HepG2 (cell line): Measurements from ENCODE around the gene ATRIP. TPM values are rescaled to one million over a fixed set of nuclear protein-coding genes. Genes with fewer than 3 reads are reported as not detected.

Experiments used
- ATAC-seq: fragments of 200-7000 bp; cut with Tn5 transposase; 3 replicates; pipeline ENCODE4 v1.9.1; 2020; ENCODE audit warnings: mild to moderate bottlenecking, moderate library complexity
- BruUV-seq: library from RNA; stranded (reverse); fragments of 400-500 nt; replicated peaks from 2 replicates; lab custom pipeline; 2021; lab: Mats Ljungman, UMichigan
- CTCF ChIA-PET: fragments of 300-600 bp; formaldehyde crosslinking; extraction: SDS; loops from one replicate; lab custom pipeline; 2021; ENCODE audit warnings: low total read pairs, inconsistent platforms, low intra/inter-chr PET ratio; lab: Yijun Ruan, JAX
- POLR2A ChIA-PET: fragments of 350-600 bp; sonication (Branson Sonifier 250); formaldehyde crosslinking; loops from one replicate; lab custom pipeline; 2020; ENCODE audit warnings: antibody characterized with exemption, inconsistent platforms; lab: Yijun Ruan, JAX
- DNase-seq: peaks from one replicate; pipeline ENCODE4 v3.0.0-alpha.2; 2015; ENCODE audit warnings: low spot score
- FAIRE-seq: peaks from 3 replicates; lab custom pipeline; 2011; peaks lifted over from hg19 to GRCh38; lab: Jason Lieb, UNC
- H2AFZ ChIP-seq: one replicate; pipeline ENCODE4 v1.6.1; 2011; ENCODE audit warnings: low read length, inconsistent platforms
- H3K27ac ChIP-seq: fragments of 300-600 bp; 3 replicates; pipeline ENCODE4 v1.8.0; 2011; ENCODE audit warnings: mixed run types, mild to moderate bottlenecking, mixed read lengths, low read length, inconsistent platforms; ENCODE audit not compliant: insufficient read depth; ENCODE audit errors: extremely low read length
- H3K27me3 ChIP-seq, 2 experiments: fragments of 200-600 bp in 1 of 2; 2 replicates in 1 of 2; 3 replicates in 1 of 2; pipeline versions ENCODE4 v1.6.0 to v1.8.0; 2011; ENCODE audit warnings: low read length in 2 of 2, mild to moderate bottlenecking in 2 of 2, moderate library complexity in 2 of 2, inconsistent platforms in 1 of 2; ENCODE audit not compliant: insufficient read depth in 2 of 2, control insufficient read depth in 1 of 2
- H3K36me3 ChIP-seq, 2 experiments: fragments of 200-600 bp in 1 of 2; replicated peaks in 1 of 2; 2 replicates in 1 of 2; 3 replicates in 1 of 2; pipeline versions ENCODE4 v1.5.1 to v1.8.0; 2011; ENCODE audit warnings: low read length in 2 of 2, inconsistent platforms in 1 of 2; ENCODE audit not compliant: insufficient read depth in 2 of 2, control insufficient read depth in 1 of 2
- H3K4me1 ChIP-seq: 2 replicates; pipeline ENCODE4 v1.5.1; 2012; ENCODE audit warnings: low read length, inconsistent platforms; ENCODE audit not compliant: insufficient read depth
- H3K4me2 ChIP-seq: 2 replicates; pipeline ENCODE4 v1.6.0; 2011; ENCODE audit warnings: low read depth, low read length, inconsistent platforms
- H3K4me3 ChIP-seq, 3 experiments: fragments of 200-600 bp in 1 of 3; sonication (generic), shearing (Covaris generic) in 1 of 3; replicated peaks in 1 of 3; 2 replicates each; pipeline ENCODE4 v1.5.1; 2011 to 2016; ENCODE audit warnings: low read length in 3 of 3, inconsistent platforms in 2 of 3, low read depth in 2 of 3, mild to moderate bottlenecking in 2 of 3, control low read depth in 1 of 3, mixed read lengths in 1 of 3; ENCODE audit not compliant: insufficient read depth in 1 of 3
- H3K79me2 ChIP-seq: one replicate; pipeline ENCODE4 v1.6.1; 2011; ENCODE audit warnings: low read length, inconsistent platforms; ENCODE audit not compliant: insufficient read depth
- H3K9ac ChIP-seq: 2 replicates; pipeline ENCODE4 v1.6.0; 2011; ENCODE audit warnings: mild to moderate bottlenecking, low read depth, low read length, inconsistent platforms; ENCODE audit not compliant: insufficient read depth
- H3K9me3 ChIP-seq: 2 replicates; pipeline ENCODE4 v1.5.1; 2012; ENCODE audit warnings: mild to moderate bottlenecking, low read length
- H4K20me1 ChIP-seq: 2 replicates; pipeline ENCODE4 v1.6.0; 2011; ENCODE audit warnings: inconsistent platforms, mild to moderate bottlenecking, low read length, moderate library complexity; ENCODE audit not compliant: insufficient read depth
- ARHGAP35 ChIP-seq: sonication (generic); formaldehyde crosslinking; IDR thresholded peaks from 2 replicates; pipeline ENCODE4 v1.9.0; 2022; ENCODE audit warnings: mild to moderate bottlenecking, inconsistent platforms, moderate library complexity, missing genetic modification reagents, borderline replicate concordance
- BCL3 ChIP-seq: sonication (generic); formaldehyde crosslinking; IDR thresholded peaks from 2 replicates; pipeline ENCODE4 v1.5.1; 2020; ENCODE audit warnings: mild to moderate bottlenecking, missing genetic modification reagents, moderate library complexity
- HNF1A ChIP-seq, 2 experiments: sonication (generic) in 1 of 2; formaldehyde crosslinking in 1 of 2; IDR thresholded peaks; 2 replicates each; pipeline versions ENCODE4 v1.4.0 to v1.6.1; 2016 to 2020; ENCODE audit warnings: borderline replicate concordance in 1 of 2, low read depth in 1 of 2, mild to moderate bottlenecking in 1 of 2, missing genetic modification reagents in 1 of 2
- KLF13 ChIP-seq: sonication (generic); formaldehyde crosslinking; IDR thresholded peaks from 2 replicates; pipeline ENCODE4 v1.4.0; 2020; ENCODE audit warnings: mild to moderate bottlenecking, missing genetic modification reagents
- PAX8 ChIP-seq: sonication (generic); formaldehyde crosslinking; IDR thresholded peaks from 2 replicates; pipeline ENCODE4 v1.8.0; 2022; ENCODE audit warnings: mild to moderate bottlenecking, missing genetic modification reagents, borderline replicate concordance
- PHB2 ChIP-seq: fragments of 450-650 bp; IDR thresholded peaks from 2 replicates; pipeline ENCODE4 v1.6.1; 2018; ENCODE audit not compliant: partially characterized antibody
- RBAK ChIP-seq: sonication (generic); formaldehyde crosslinking; IDR thresholded peaks from 2 replicates; pipeline ENCODE4 v1.5.1; 2020; ENCODE audit warnings: mild to moderate bottlenecking, missing genetic modification reagents
- RORA ChIP-seq: sonication (generic); formaldehyde crosslinking; IDR thresholded peaks from 2 replicates; pipeline ENCODE4 v1.5.0; 2020; ENCODE audit warnings: mild to moderate bottlenecking, missing genetic modification reagents, moderate library complexity
- SKI ChIP-seq: fragments of 450-650 bp; IDR thresholded peaks from one replicate; pipeline ENCODE4 v1.6.1; 2018; ENCODE audit warnings: mild to moderate bottlenecking; ENCODE audit not compliant: partially characterized antibody
- SOX5 ChIP-seq: IDR thresholded peaks from 2 replicates; pipeline ENCODE4 v1.6.1; 2016; ENCODE audit warnings: borderline replicate concordance
- SRF ChIP-seq: IDR thresholded peaks from 2 replicates; pipeline ENCODE4 v1.6.1; 2011; ENCODE audit warnings: mild to moderate bottlenecking, low read depth, low read length, moderate library complexity
- TAF15 ChIP-seq: fragments of 200-400 bp; formaldehyde crosslinking; IDR thresholded peaks from one replicate; pipeline ENCODE4 v1.6.1; 2018; ENCODE audit warnings: mild to moderate bottlenecking, low read depth, low read length; ENCODE audit not compliant: poor library complexity, severe bottlenecking
- TRIM24 ChIP-seq: sonication (generic); formaldehyde crosslinking; IDR thresholded peaks from 2 replicates; pipeline ENCODE4 v1.8.0; 2022; ENCODE audit warnings: mild to moderate bottlenecking, missing genetic modification reagents
- ZNF281 ChIP-seq: sonication (generic); formaldehyde crosslinking; IDR thresholded peaks from 2 replicates; pipeline ENCODE4 v1.4.0; 2020; ENCODE audit warnings: missing genetic modification reagents, borderline replicate concordance
- ZNF75D ChIP-seq: sonication (generic); formaldehyde crosslinking; IDR thresholded peaks from 2 replicates; pipeline ENCODE4 v1.8.1; 2023; ENCODE audit warnings: missing genetic modification reagents, mild to moderate bottlenecking, borderline replicate concordance
- WGBS: methylation state at CpG from one replicate; pipeline ENCODE4 v1.1.6; 2017; ENCODE audit warnings: low lambda C conversion rate; 5-methylcytosine and 5-hydroxymethylcytosine counted together
- in situ Hi-C: cut with HindIII; loops from 2 replicates; pipeline ENCODE4 v1.10.0; 2017; ENCODE audit warnings: low pct_unique_long_range_greater_than_20kb; ENCODE audit not compliant: extremely low pct_ligation_motif_present
- intact Hi-C: fragments of 100-400 bp; cut with micrococcal nuclease; formaldehyde crosslinking; loops from one replicate; pipeline ENCODE4 v1.10.0; 2022; ENCODE audit not compliant: unreplicated experiment
- polyA plus RNA-seq, 8 experiments: library from polyadenylated mRNA; depleted of rRNA in 3 of 8; stranded (reverse) in 7 of 8; unstranded in 1 of 8; fragments of >200 nt; fragmentation: Illumina TruSeq in 4 of 8; extraction: Trizol in 4 of 8; gene quantifications; 2 replicates each; pipeline versions ENCODE4 v1.2.1 to v1.2.3, GENCODE V29; 2011 to 2016; ENCODE audit warnings: low read depth in 4 of 8, missing spikeins in 1 of 8, mixed read lengths in 1 of 8; ENCODE audit not compliant: insufficient read depth in 1 of 8
- total RNA-seq, 5 experiments: library from RNA; depleted of rRNA; stranded (reverse); fragments of >200 nt; fragmentation: Illumina TruSeq; extraction: Trizol; gene quantifications; 2 replicates each; pipeline ENCODE4 v1.2.3, GENCODE V29; 2016; ENCODE audit warnings: low read depth in 1 of 5

The ATRIP gene
- total and polyA plus RNA-seq, 2 of the 13 experiments (the other 11 are each of a cell fraction or from before 2014, with no cell fraction given), result 5.1 to 12.5 TPM

- TF ChIP-seq HNF1A (IDR thresholded peaks at IDR 0.05; ENCODE audit: low read depth), result no peak
- TF ChIP-seq HNF1A (CRISPR knock-in tag; IDR thresholded peaks at IDR 0.05; ENCODE audit: borderline replicate concordance), result no peak
- no peak for TF ChIP-seq ARHGAP35
- no peak for TF ChIP-seq TAF15
- TF ChIP-seq SKI, result no peak
- no peak for TF ChIP-seq SRF
- TF ChIP-seq, all 625 proteins: peak for 0
Observed at GRCh38 chr3:48446043-48446424, 503 bp upstream of the ATRIP start (continued).

- Histone ChIP-seq H3K27ac (peak overlapping the region; percentile 45), H3K36me3 (peaks cover 6 to 13% of the 10 kb centered on the region in 2 experiments), H3K4me2 (0 out of 2 replicates have a peak overlapping the region, but pooled peaks have one; percentile 6), H2AFZ (no peak overlapping the region), H3K4me1 (peaks cover 38% of the 10 kb centered on the region), H3K9ac (no peak overlapping the region), H3K9me3 (no peaks in the 10 kb centered on the region), H3K27me3 (no peaks in the 10 kb centered on the region; a peak in 1 of 5 replicates), H3K4me3 (no peak overlapping the region), H4K20me1 (no peaks in the 10 kb centered on the region), H3K79me2 (peaks cover 9% of the 10 kb centered on the region)
- no TSS peak for BruUV-seq
- intact Hi-C loops, result no loop called here
- ChIA-PET POLR2A (interaction anchor here (1.0 to 3.2 kb wide), 10 partner anchors 10 to 105 kb away, joined by 3 to 29 read pairs (median 5); partner anchors contain the start of genes CCDC51, PFKFB4 and TMA7), CTCF (no interaction called here)
- peak; percentile 75 for FAIRE-seq
- in situ Hi-C loops, result no loop called here
- ATAC-seq, result peak; percentile 24
- DNase-seq, result peak; percentile 81
- no CpG with 5 or more reads among the region's 1 CpG for WGBS
- peak; percentile 93 for TF ChIP-seq ZNF281 (CRISPR knock-in tag)
- no peak for TF ChIP-seq RBAK (CRISPR knock-in tag)
- TF ChIP-seq SOX5 (CRISPR knock-in tag), result 0 out of 2 replicates have a peak, but pooled peaks have one; percentile 10
- TF ChIP-seq PAX8 (CRISPR knock-in tag), result no peak
- no peak for TF ChIP-seq TRIM24 (CRISPR knock-in tag)
- TF ChIP-seq BCL3 (CRISPR knock-in tag), result no peak
- no peak for TF ChIP-seq KLF13 (CRISPR knock-in tag)
- TF ChIP-seq RORA, result no peak
- TF ChIP-seq ZNF75D, result no peak
- TF ChIP-seq PHB2, result no peak
Observed at GRCh38 chr3:48451270-48451669, 4.7 kb downstream of the ATRIP start.
